ENCODE results near the gene POMP. TPM values are rescaled to one million over a fixed set of nuclear protein-coding genes. Genes with fewer than 3 reads are reported as not detected.

Gene POMP
- total RNA-seq, 5 donors from 2014 or later (not counting 1 experiment from before 2014, with no cell fraction given): 21.4 to 24.7 (median 23.3) TPM

- no CpG with 5 or more reads among the region's 1 CpG for WGBS (ENCODE audit: insufficient coverage)
- CTCF ChIA-PET: interaction anchor here in 1 of 2 donors (0.5 kb wide), 1 partner anchor 639 kb away, joined by 8 read pairs; no protein-coding TSS in a partner anchor
- Mint-ChIP-seq H3K36me3 (peaks cover 77% of the 10 kb centered on the region), H3K4me1 (no peaks in the 10 kb centered on the region), H3K4me3 (no peak overlapping the region), H3K27ac (no peak overlapping the region), H3K27me3 (no peaks in the 10 kb centered on the region), H3K9me3 (no peaks in the 10 kb centered on the region)
- no peaks in the 10 kb centered on the region for H3K9me3 ChIP-seq
- H3K27ac ChIP-seq (ENCODE audit: low read length): no peak overlapping the region
- no peaks in the 10 kb centered on the region for H3K27me3 ChIP-seq (replicated peaks in 1 of 2; ENCODE audit: control insufficient read depth in 2 of 2, extremely low read depth in 1 of 2, insufficient read depth in 2 of 2, low read length in 1 of 2)
- no peak overlapping the region for H3K4me3 ChIP-seq (ENCODE audit: control insufficient read depth in 1 of 2, extremely low read depth in 1 of 2, low read length in 1 of 2)
- ATAC-seq (replicated peaks in 1 of 4): no peak
- DNase-seq: no peak
- POLR2A ChIA-PET: interaction anchor here in 1 of 2 donors (0.6 kb wide), 1 partner anchor 232 kb away, joined by 3 read pairs; no protein-coding TSS in a partner anchor
- peaks cover 13 to 53% of the 10 kb centered on the region in 2 donors for H3K36me3 ChIP-seq (ENCODE audit: control insufficient read depth in 2 of 2, extremely low read depth in 1 of 2, insufficient read depth in 1 of 2, low read length in 1 of 2)
- H3K4me1 ChIP-seq (ENCODE audit: control insufficient read depth in 1 of 2, extremely low read depth in 1 of 2, insufficient read depth in 2 of 2, low read length in 2 of 2): no peaks in the 10 kb centered on the region
Measured at GRCh38 chr13:28699246-28699645, 40.3 kb downstream of the POMP start.

GRCh38 chr13:28704282-28704681 lies 45.4 kb downstream of the POMP start:
- peaks cover 0 to 1% (median 0%) of the 10 kb centered on the region in 3 donors for H3K4me1 Mint-ChIP-seq
- H3K9me3 Mint-ChIP-seq: no peaks in the 10 kb centered on the region
- H3K4me1 ChIP-seq (ENCODE audit: control insufficient read depth in 1 of 2, extremely low read depth in 1 of 2, insufficient read depth in 2 of 2, low read length in 2 of 2): no peaks in the 10 kb centered on the region
- no peaks in the 10 kb centered on the region for H3K27me3 ChIP-seq (replicated peaks in 1 of 2; ENCODE audit: control insufficient read depth in 2 of 2, extremely low read depth in 1 of 2, insufficient read depth in 2 of 2, low read length in 1 of 2)
- peaks cover 15 to 69% of the 10 kb centered on the region in 2 donors for H3K36me3 ChIP-seq (ENCODE audit: control insufficient read depth in 2 of 2, extremely low read depth in 1 of 2, insufficient read depth in 1 of 2, low read length in 1 of 2)
- no peak overlapping the region for H3K4me3 Mint-ChIP-seq
- no peaks in the 10 kb centered on the region for H3K9me3 ChIP-seq
- no peak overlapping the region for H3K27ac Mint-ChIP-seq
- ChIA-PET POLR2A (no interaction called here), CTCF (no interaction called here)
- DNase-seq (no peak), ATAC-seq (replicated peaks in 1 of 4) (no peak)
- H3K27ac ChIP-seq (ENCODE audit: low read length): no peak overlapping the region
- H3K36me3 Mint-ChIP-seq: peaks cover 73% of the 10 kb centered on the region
- H3K27me3 Mint-ChIP-seq: no peaks in the 10 kb centered on the region
- H3K4me3 ChIP-seq (ENCODE audit: control insufficient read depth in 1 of 2, extremely low read depth in 1 of 2, low read length in 1 of 2): no peak overlapping the region

GRCh38 chr13:28704919-28705318 lies 46.0 kb downstream of the POMP start:
- Histone ChIP-seq H3K27me3 (replicated peaks in 1 of 2; ENCODE audit: control insufficient read depth in 2 of 2, extremely low read depth in 1 of 2, insufficient read depth in 2 of 2, low read length in 1 of 2) (no peaks in the 10 kb centered on the region), H3K9me3 (no peaks in the 10 kb centered on the region), H3K27ac (ENCODE audit: low read length) (no peak overlapping the region), H3K4me1 (ENCODE audit: control insufficient read depth in 1 of 2, extremely low read depth in 1 of 2, insufficient read depth in 2 of 2, low read length in 2 of 2) (no peaks in the 10 kb centered on the region), H3K4me3 (ENCODE audit: control insufficient read depth in 1 of 2, extremely low read depth in 1 of 2, low read length in 1 of 2) (no peak overlapping the region), H3K36me3 (ENCODE audit: control insufficient read depth in 2 of 2, extremely low read depth in 1 of 2, insufficient read depth in 1 of 2, low read length in 1 of 2) (peaks cover 13 to 69% of the 10 kb centered on the region in 2 donors)
- Mint-ChIP-seq H3K4me3 (no peak overlapping the region), H3K9me3 (no peaks in the 10 kb centered on the region), H3K27ac (no peak overlapping the region), H3K36me3 (peaks cover 75% of the 10 kb centered on the region), H3K27me3 (no peaks in the 10 kb centered on the region), H3K4me1 (peaks cover 0 to 1% (median 0%) of the 10 kb centered on the region in 3 donors)
- ATAC-seq (replicated peaks in 1 of 4) (no peak), DNase-seq (no peak)
- CTCF ChIA-PET: no interaction called here
- POLR2A ChIA-PET: interaction anchor here (0.7 to 1.2 kb wide), 2 partner anchors 12 to 46 kb away, joined by 3 to 6 read pairs; partner anchors contain the start of gene POMP (in 1 of the 2)

- H3K36me3 ChIP-seq (ENCODE audit: control insufficient read depth in 2 of 2, extremely low read depth in 1 of 2, insufficient read depth in 1 of 2, low read length in 1 of 2): peaks cover 8 to 69% of the 10 kb centered on the region in 2 donors
- H3K9me3 Mint-ChIP-seq: no peaks in the 10 kb centered on the region
- no peak overlapping the region for H3K27ac ChIP-seq (ENCODE audit: low read length)
- no peak for ATAC-seq (replicated peaks in 1 of 4)
- no peak overlapping the region for H3K4me3 Mint-ChIP-seq
- H3K36me3 Mint-ChIP-seq: peaks cover 75% of the 10 kb centered on the region
- 100% methylated on average over 1 of the region's 5 CpGs for WGBS (ENCODE audit: insufficient coverage)
- H3K9me3 ChIP-seq: no peaks in the 10 kb centered on the region
- no peaks in the 10 kb centered on the region for H3K4me1 ChIP-seq (ENCODE audit: control insufficient read depth in 1 of 2, extremely low read depth in 1 of 2, insufficient read depth in 2 of 2, low read length in 2 of 2)
- H3K27ac Mint-ChIP-seq: no peak overlapping the region
- ChIA-PET CTCF (no interaction called here), POLR2A (interaction anchor here (0.7 to 1.2 kb wide), 2 partner anchors 12 to 46 kb away, joined by 3 to 6 read pairs; partner anchors contain the start of gene POMP (in 1 of the 2))
- H3K4me1 Mint-ChIP-seq: peaks cover 0 to 1% (median 0%) of the 10 kb centered on the region in 3 donors
- H3K4me3 ChIP-seq (ENCODE audit: control insufficient read depth in 1 of 2, extremely low read depth in 1 of 2, low read length in 1 of 2): no peak overlapping the region
- H3K27me3 Mint-ChIP-seq: no peaks in the 10 kb centered on the region
- DNase-seq: no peak
- no peaks in the 10 kb centered on the region for H3K27me3 ChIP-seq (replicated peaks in 1 of 2; ENCODE audit: control insufficient read depth in 2 of 2, extremely low read depth in 1 of 2, insufficient read depth in 2 of 2, low read length in 1 of 2)
Measured at GRCh38 chr13:28705461-28706083, 46.6 kb downstream of the POMP start.

- Histone ChIP-seq H3K36me3 (ENCODE audit: control insufficient read depth in 2 of 2, extremely low read depth in 1 of 2, insufficient read depth in 1 of 2, low read length in 1 of 2) (peaks cover 8 to 48% of the 10 kb centered on the region in 2 donors), H3K4me3 (ENCODE audit: control insufficient read depth in 1 of 2, extremely low read depth in 1 of 2, low read length in 1 of 2) (no peak overlapping the region), H3K27me3 (replicated peaks in 1 of 2; ENCODE audit: control insufficient read depth in 2 of 2, extremely low read depth in 1 of 2, insufficient read depth in 2 of 2, low read length in 1 of 2) (no peaks in the 10 kb centered on the region), H3K4me1 (ENCODE audit: control insufficient read depth in 1 of 2, extremely low read depth in 1 of 2, insufficient read depth in 2 of 2, low read length in 2 of 2) (no peaks in the 10 kb centered on the region), H3K9me3 (no peaks in the 10 kb centered on the region), H3K27ac (ENCODE audit: low read length) (no peak overlapping the region)
- Mint-ChIP-seq H3K4me1 (peaks cover 0 to 1% (median 0%) of the 10 kb centered on the region in 3 donors), H3K27ac (no peak overlapping the region), H3K9me3 (no peaks in the 10 kb centered on the region), H3K36me3 (peaks cover 69% of the 10 kb centered on the region), H3K4me3 (no peak overlapping the region), H3K27me3 (no peaks in the 10 kb centered on the region)
- ATAC-seq (replicated peaks in 1 of 4): no peak
- CTCF ChIA-PET: interaction anchor here in 1 of 2 donors (0.6 kb wide), 1 partner anchor 579 kb away, joined by 3 read pairs; no protein-coding TSS in a partner anchor
- POLR2A ChIA-PET: no interaction called here
- WGBS (ENCODE audit: insufficient coverage): 36% methylated on average over 2 of the region's 5 CpGs
- no peak for DNase-seq
Measured at GRCh38 chr13:28707629-28708427, 48.9 kb downstream of the POMP start.

DNA sequence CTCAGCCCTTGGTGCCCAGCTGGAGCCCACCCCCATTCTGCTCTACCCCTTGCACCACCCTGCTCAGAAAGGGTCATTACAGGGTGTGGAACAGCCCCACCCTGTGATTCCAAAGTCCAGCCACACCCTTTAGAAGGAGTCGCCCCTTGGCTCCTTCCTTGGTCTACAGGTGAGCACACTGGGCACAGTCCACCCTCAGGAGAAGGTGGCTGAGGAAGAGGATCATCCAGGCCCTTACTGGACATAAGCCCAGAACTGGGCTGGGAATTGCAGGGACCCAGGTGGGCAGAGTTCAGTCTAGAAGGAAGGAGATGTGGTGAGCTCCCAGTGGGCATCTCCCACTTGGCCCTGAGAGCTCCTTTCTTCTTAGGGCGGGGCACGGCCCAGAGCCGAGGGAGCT lies 51.2 kb downstream of the POMP start:
- Mint-ChIP-seq H3K9me3 (no peaks in the 10 kb centered on the region), H3K27ac (no peak overlapping the region), H3K4me1 (peaks cover 4 to 5% (median 5%) of the 10 kb centered on the region in 3 donors), H3K36me3 (peaks cover 63% of the 10 kb centered on the region), H3K27me3 (no peaks in the 10 kb centered on the region), H3K4me3 (no peak overlapping the region)
- ATAC-seq (replicated peaks in 1 of 4) (no peak), DNase-seq (no peak)
- peaks cover 0 to 33% of the 10 kb centered on the region in 2 donors for H3K36me3 ChIP-seq (ENCODE audit: control insufficient read depth in 2 of 2, extremely low read depth in 1 of 2, insufficient read depth in 1 of 2, low read length in 1 of 2)
- H3K4me1 ChIP-seq (ENCODE audit: control insufficient read depth in 1 of 2, extremely low read depth in 1 of 2, insufficient read depth in 2 of 2, low read length in 2 of 2): no peaks in the 10 kb centered on the region
- no peak overlapping the region for H3K27ac ChIP-seq (ENCODE audit: low read length)
- POLR2A ChIA-PET: no interaction called here
- H3K27me3 ChIP-seq (replicated peaks in 1 of 2; ENCODE audit: control insufficient read depth in 2 of 2, extremely low read depth in 1 of 2, insufficient read depth in 2 of 2, low read length in 1 of 2): no peaks in the 10 kb centered on the region
- H3K9me3 ChIP-seq: no peaks in the 10 kb centered on the region
- no peak overlapping the region for H3K4me3 ChIP-seq (ENCODE audit: control insufficient read depth in 1 of 2, extremely low read depth in 1 of 2, low read length in 1 of 2)
- WGBS (ENCODE audit: insufficient coverage): no CpG with 5 or more reads among the region's 4 CpGs
- CTCF ChIA-PET: interaction anchor here in 1 of 2 donors (0.7 kb wide), 1 partner anchor 1921 kb away, joined by 3 read pairs; no protein-coding TSS in a partner anchor

All from T-cell (primary cell).